Measurements from ENCODE around the gene CDK16. TPM values are rescaled to one million over a fixed set of nuclear protein-coding genes. Genes with fewer than 3 reads are reported as not detected.

CDK16 gene
- total and polyA plus RNA-seq, 2 donors (not counting 3 experiments of a cell fraction or from before 2014, with no cell fraction given) = 99.9 to 149 TPM

- no peak for FAIRE-seq
- H3K9me1 ChIP-seq (replicated peaks; ENCODE audit: control insufficient read depth, extremely low read depth, insufficient read depth, low read length) = no peaks in the 10 kb centered on the region
- H3K4me1 ChIP-seq (ENCODE audit: control insufficient read depth, extremely low read depth, insufficient read depth, low read length) = no peaks in the 10 kb centered on the region
- intact Hi-C loops (cut with micrococcal nuclease) = no loop called here
- BruUV-seq (replicated peaks) = no TSS peak
- H3K27me3 ChIP-seq (ENCODE audit: control insufficient read depth in 2 of 2, insufficient read depth in 2 of 2, low read length in 2 of 2) = no peaks in the 10 kb centered on the region
- no peak for TF ChIP-seq POLR2AphosphoS5 (IDR thresholded peaks at IDR 0.05; ENCODE audit: insufficient read depth, low read depth, low read length)
- no peak for TF ChIP-seq MYC (IDR thresholded peaks at IDR 0.05; ENCODE audit: low read depth, low read length)
- no peak for TF ChIP-seq FOS (IDR thresholded peaks at IDR 0.05; ENCODE audit: borderline replicate concordance, insufficient read depth, low read length)
- ChIA-PET CTCF (no interaction called here), POLR2A (no interaction called here)
- no peaks in the 10 kb centered on the region for H4K20me1 ChIP-seq (replicated peaks; ENCODE audit: control insufficient read depth, extremely low read depth, insufficient read depth, low read length)
- no peak overlapping the region for H2AFZ ChIP-seq (ENCODE audit: low read depth, low read length)
- no peak for DNase-seq (ENCODE audit: low read depth, low spot score)
- H3K4me2 ChIP-seq (ENCODE audit: insufficient read depth, low read length) = no peak overlapping the region
- H3K9ac ChIP-seq (replicated peaks; ENCODE audit: extremely low read depth, insufficient read depth, low read length) = no peak overlapping the region
- dilution Hi-C loops (cut with MboI; ENCODE audit: extremely low pct_ligation_motif_present, low sequenced_read_pairs) = no loop called here
- no peaks in the 10 kb centered on the region for H3K79me2 ChIP-seq (ENCODE audit: control insufficient read depth, insufficient read depth, low read length)
- no peaks in the 10 kb centered on the region for H3K9me3 ChIP-seq (replicated peaks; ENCODE audit: control insufficient read depth, insufficient read depth, low read length)
- H3K4me3 ChIP-seq (replicated peaks in 1 of 3; ENCODE audit: insufficient read depth in 1 of 3, low read depth in 1 of 3, low read length in 3 of 3) = no peak overlapping the region
- H3K36me3 ChIP-seq (ENCODE audit: control insufficient read depth in 2 of 2, extremely low read depth in 1 of 2, insufficient read depth in 2 of 2, low read length in 2 of 2) = peaks cover 0 to 9% of the 10 kb centered on the region in 2 experiments
- no peak overlapping the region for H3K27ac ChIP-seq (ENCODE audit: insufficient read depth, low read depth, low read length)
These were observed 29.5 kb downstream of the CDK16 start for GRCh38 chrX:47247999-47248320.

- no peak for DNase-seq (ENCODE audit: low read depth, low spot score)
- H3K4me2 ChIP-seq (ENCODE audit: insufficient read depth, low read length) = no peak overlapping the region
- H3K36me3 ChIP-seq (ENCODE audit: control insufficient read depth in 2 of 2, extremely low read depth in 1 of 2, insufficient read depth in 2 of 2, low read length in 2 of 2) = peaks cover 0 to 8% of the 10 kb centered on the region in 2 experiments
- intact Hi-C loops (cut with micrococcal nuclease) = no loop called here
- TF ChIP-seq POLR2A (IDR thresholded peaks at IDR 0.05; ENCODE audit: low read depth, low read length) (no peak), FOS (IDR thresholded peaks at IDR 0.05; ENCODE audit: borderline replicate concordance, insufficient read depth, low read length) (no peak), JUN (IDR thresholded peaks at IDR 0.05; ENCODE audit: borderline replicate concordance, insufficient read depth, insufficient read length, low read depth) (no peak), EZH2 (IDR thresholded peaks at IDR 0.05; ENCODE audit: borderline replicate concordance, low read depth, low read length, severe bottlenecking) (no peak), MAX (IDR thresholded peaks at IDR 0.05; ENCODE audit: insufficient read depth, insufficient read length) (no peak), CTCF (IDR thresholded peaks at IDR 0.05; ENCODE audit: extremely low read depth in 1 of 2, insufficient read depth in 1 of 2, low read depth in 1 of 2, low read length in 2 of 2) (no peak), GATA2 (IDR thresholded peaks at IDR 0.05; ENCODE audit: insufficient read depth, insufficient read length, low read depth, low read length) (no peak), MYC (IDR thresholded peaks at IDR 0.05; ENCODE audit: low read depth, low read length) (no peak), POLR2AphosphoS5 (IDR thresholded peaks at IDR 0.05; ENCODE audit: insufficient read depth, low read depth, low read length) (no peak)
- BruUV-seq (replicated peaks) = no TSS peak
- H3K9ac ChIP-seq (replicated peaks; ENCODE audit: extremely low read depth, insufficient read depth, low read length) = no peak overlapping the region
- no peaks in the 10 kb centered on the region for H3K27me3 ChIP-seq (ENCODE audit: control insufficient read depth in 2 of 2, insufficient read depth in 2 of 2, low read length in 2 of 2)
- no peaks in the 10 kb centered on the region for H3K4me1 ChIP-seq (ENCODE audit: control insufficient read depth, extremely low read depth, insufficient read depth, low read length)
- POLR2A ChIA-PET = no interaction called here
- no peak for FAIRE-seq
- H3K4me3 ChIP-seq (replicated peaks in 1 of 3; ENCODE audit: insufficient read depth in 1 of 3, low read depth in 1 of 3, low read length in 3 of 3) = no peak overlapping the region
- no peaks in the 10 kb centered on the region for H3K9me1 ChIP-seq (replicated peaks; ENCODE audit: control insufficient read depth, extremely low read depth, insufficient read depth, low read length)
- no peak overlapping the region for H2AFZ ChIP-seq (ENCODE audit: low read depth, low read length)
- H4K20me1 ChIP-seq (replicated peaks; ENCODE audit: control insufficient read depth, extremely low read depth, insufficient read depth, low read length) = no peaks in the 10 kb centered on the region
- no peaks in the 10 kb centered on the region for H3K79me2 ChIP-seq (ENCODE audit: control insufficient read depth, insufficient read depth, low read length)
- CTCF ChIA-PET = no interaction called here
- dilution Hi-C loops (cut with MboI; ENCODE audit: extremely low pct_ligation_motif_present, low sequenced_read_pairs) = no loop called here
- H3K27ac ChIP-seq (ENCODE audit: insufficient read depth, low read depth, low read length) = no peak overlapping the region
- H3K9me3 ChIP-seq (replicated peaks; ENCODE audit: control insufficient read depth, insufficient read depth, low read length) = no peaks in the 10 kb centered on the region
These were observed 30.1 kb downstream of the CDK16 start for GRCh38 chrX:47248576-47248975.

Data from endothelial cell of umbilical vein (primary cell).